Right ventricle myocardium inferior (tissue), 1 donor: ENCODE measurements around the gene BAIAP2L2. TPM values are rescaled to one million over a fixed set of nuclear protein-coding genes. Genes with fewer than 3 reads are reported as not detected.
A peak's percentile ranks its signal among the peaks of the same experiment; 100 is the strongest.
"Not testable (repeated sequence)": the region's sequence is repeated elsewhere in the genome, so short reads cannot be mapped to it uniquely, and the experiment has no call there.

ENCODE experiments used
- ATAC-seq: fragments of 200-7000 bp; cut with Tn5 transposase; one replicate; pipeline ENCODE4 v1.9.1; 2020; ENCODE audit warnings: mild to moderate bottlenecking, moderate library complexity
- DNase-seq: peaks from one replicate; pipeline ENCODE4 v3.0.0; 2021; ENCODE audit errors: missing footprints
- intact Hi-C: fragments of 100-400 bp; cut with DNase I; formaldehyde crosslinking; loops from one replicate; pipeline ENCODE4 v1.11.0; 2022
- total RNA-seq: library from RNA; stranded (reverse); fragmentation: NEBNext Ultra II Directional; extraction: Animal tissue kit (Norgen Biotek cat#: 25700); gene quantifications from one replicate; pipeline ENCODE4 v1.2.1, GENCODE V29; 2021
- donor health status: DM: no; HTN: yes; CAD: no; lungs with severe emphysema.

BAIAP2L2 gene
- total RNA-seq, 1 donor from 2014 or later: 0.30 TPM

DNA sequence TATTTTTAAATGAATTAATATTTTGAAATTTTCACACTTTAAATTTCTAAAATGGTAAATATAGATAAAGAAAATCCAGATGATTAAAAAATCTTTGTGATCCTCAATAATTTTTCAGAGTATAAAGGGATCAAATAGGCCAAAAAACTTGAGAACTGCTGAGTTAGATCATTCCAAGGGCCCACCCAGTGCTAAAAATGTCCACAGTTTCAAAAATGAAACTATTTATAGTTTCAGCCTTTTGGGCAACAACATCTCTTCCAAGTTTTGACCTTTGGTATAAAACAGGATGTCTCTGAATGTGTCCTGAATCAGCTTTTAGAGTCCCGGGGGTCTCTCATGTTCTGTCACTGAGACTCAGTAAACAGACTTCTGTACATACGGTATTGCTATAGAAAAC, 20.9 kb upstream of the BAIAP2L2 start:
- intact Hi-C loops: no loop called here
- DNase-seq (no peak), ATAC-seq (no peak)

GRCh38 chr22:38129856-38130255, 19.4 kb upstream of the BAIAP2L2 start:
- ATAC-seq (no peak), DNase-seq (no peak)
- intact Hi-C loops: no loop called here

DNA sequence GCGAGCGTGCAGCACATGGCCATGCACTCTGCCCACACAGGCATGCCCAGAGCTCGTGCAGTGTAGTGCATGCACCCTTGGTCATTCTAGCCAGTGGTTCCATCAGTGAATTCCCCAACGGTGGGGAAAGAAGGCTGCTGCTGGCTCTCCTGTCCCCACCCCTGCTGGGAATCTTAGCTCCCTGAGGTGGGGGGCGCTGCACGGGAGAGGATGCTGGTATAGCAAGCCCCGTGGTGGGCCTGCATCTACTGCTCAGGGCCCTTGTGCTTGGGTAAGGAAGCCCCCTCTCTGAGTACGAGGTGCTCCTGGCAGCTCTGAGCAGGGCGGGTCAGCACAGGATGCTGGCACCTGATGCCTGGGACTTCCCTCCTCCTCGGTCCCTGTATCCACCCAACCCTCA, 18.5 kb upstream of the BAIAP2L2 start:
- no peak for DNase-seq
- intact Hi-C loops: no loop called here

GRCh38 chr22:38127869-38128268, 17.4 kb upstream of the BAIAP2L2 start:
- no peak for DNase-seq
- intact Hi-C loops: no loop called here
- ATAC-seq: no peak

More for the DNA sequence above, 18.5 kb upstream of the BAIAP2L2 start:
- ATAC-seq: no peak

DNA sequence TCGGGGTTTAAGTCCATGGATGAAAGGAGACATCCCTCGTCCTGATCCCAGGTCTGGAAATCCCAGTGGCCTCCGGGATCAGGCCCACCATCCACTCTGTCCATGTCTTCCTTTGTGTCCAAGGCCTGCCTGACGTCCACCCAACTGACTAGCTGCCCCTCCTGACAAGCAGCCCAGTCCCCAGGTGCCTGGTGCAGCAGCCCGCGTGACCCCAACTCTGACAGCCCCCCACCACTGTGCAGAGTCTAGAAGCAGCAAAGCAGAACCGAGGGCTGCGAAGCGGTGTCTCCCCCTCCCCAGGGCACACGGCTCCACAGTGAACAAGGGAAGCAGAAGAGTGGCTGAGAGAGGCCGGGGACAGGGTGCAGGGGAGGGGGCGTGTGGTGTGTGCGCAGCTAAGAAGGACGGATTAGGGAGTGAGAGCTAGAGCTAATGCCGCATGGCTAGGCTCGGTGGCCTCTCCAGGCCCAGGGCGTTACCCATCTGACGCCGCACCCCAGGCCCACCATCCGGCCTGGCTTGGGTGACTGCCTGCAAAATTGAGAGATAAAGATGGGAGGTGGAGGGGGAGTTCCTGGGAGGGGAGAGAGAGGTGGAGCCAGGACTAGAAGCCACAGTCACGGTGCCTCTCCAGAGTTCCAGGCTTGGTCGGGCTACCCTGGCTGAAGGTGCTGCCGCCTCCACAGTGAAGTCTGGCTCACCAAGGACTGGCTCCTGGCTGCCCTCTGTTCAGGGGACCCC, 16.6 kb upstream of the BAIAP2L2 start:
- ATAC-seq (no peak), DNase-seq (no peak)

DNA sequence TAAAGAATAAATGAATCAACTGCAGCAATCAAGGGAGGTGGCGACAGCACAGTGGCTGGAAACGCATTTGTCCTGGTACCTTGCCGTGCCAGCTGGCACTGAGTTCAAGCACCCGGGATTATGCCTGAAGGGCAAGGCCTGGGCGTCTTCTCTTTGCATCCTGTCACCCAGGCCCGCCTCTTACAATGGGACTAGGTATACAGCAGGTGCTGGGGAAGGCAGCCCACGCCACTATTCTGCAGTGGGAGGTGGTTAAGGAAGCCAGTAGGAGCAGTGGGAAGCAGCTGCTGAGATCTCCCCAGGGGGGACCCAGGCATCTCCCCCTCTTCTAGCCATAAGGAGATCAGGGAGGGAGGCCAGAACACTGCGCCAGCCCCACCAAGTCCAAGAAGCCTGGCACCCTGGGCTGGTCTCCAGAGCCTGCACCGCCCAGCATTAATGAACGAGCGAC, 15.3 kb upstream of the BAIAP2L2 start:
- ATAC-seq (peak; percentile 51), DNase-seq (no peak)
- intact Hi-C loops: no loop called here

More for the DNA sequence above, 16.6 kb upstream of the BAIAP2L2 start:
- intact Hi-C loops: no loop called here

DNA sequence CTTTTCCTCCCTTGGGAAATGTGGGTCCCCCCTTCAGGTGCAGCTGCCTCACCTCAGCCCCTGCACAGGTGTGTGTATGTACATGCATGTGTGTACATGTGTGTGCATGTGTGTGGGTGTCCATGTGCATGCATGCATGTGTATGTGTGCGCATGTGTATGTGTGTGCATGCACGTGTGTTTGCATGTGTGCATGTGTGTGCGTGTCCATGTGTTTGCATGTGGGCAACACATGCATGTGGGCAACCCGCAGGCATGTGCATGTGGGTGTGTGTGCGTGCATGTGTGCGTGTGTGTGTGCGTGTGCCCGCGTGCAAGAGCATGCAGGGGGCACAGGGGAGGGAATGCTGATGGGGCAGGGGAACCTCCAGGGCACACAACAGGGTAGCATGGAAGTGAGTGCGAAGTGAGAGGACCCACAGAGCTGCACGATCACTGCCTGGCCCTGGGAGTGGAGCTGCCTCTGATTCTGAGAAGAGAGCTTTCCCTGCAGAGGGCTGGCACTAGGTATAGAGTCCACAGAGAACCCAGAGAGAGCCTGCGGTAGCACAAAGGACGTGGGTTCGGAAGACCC, 14.6 kb upstream of the BAIAP2L2 start:
- intact Hi-C loops: no loop called here
- ATAC-seq: no peak
- no peak for DNase-seq

- intact Hi-C loops: no loop called here
- ATAC-seq (no peak), DNase-seq (no peak)
Measured at GRCh38 chr22:38124236-38124974, 13.9 kb upstream of the BAIAP2L2 start.

GRCh38 chr22:38122616-38123015, 12.1 kb upstream of the BAIAP2L2 start:
- ATAC-seq: no peak
- intact Hi-C loops: no loop called here
- DNase-seq: no peak

- DNase-seq (peak; percentile 37), ATAC-seq (no peak)
- intact Hi-C loops: no loop called here
Measured at GRCh38 chr22:38120359-38121110, 10.1 kb upstream of the BAIAP2L2 start.

GRCh38 chr22:38118747-38119146, 8.3 kb upstream of the BAIAP2L2 start:
- intact Hi-C loops: loop anchor here (10.0 kb wide), 1 partner anchor 46 kb away; no protein-coding TSS in a partner anchor
- ATAC-seq: not testable (repeated sequence)
- DNase-seq: peak; percentile 9

- ATAC-seq: no peak
- no peak for DNase-seq
- intact Hi-C loops: loop anchor here (10.0 kb wide), 1 partner anchor 47 kb away; no protein-coding TSS in a partner anchor
Measured at GRCh38 chr22:38118182-38118581, 7.7 kb upstream of the BAIAP2L2 start.

DNA sequence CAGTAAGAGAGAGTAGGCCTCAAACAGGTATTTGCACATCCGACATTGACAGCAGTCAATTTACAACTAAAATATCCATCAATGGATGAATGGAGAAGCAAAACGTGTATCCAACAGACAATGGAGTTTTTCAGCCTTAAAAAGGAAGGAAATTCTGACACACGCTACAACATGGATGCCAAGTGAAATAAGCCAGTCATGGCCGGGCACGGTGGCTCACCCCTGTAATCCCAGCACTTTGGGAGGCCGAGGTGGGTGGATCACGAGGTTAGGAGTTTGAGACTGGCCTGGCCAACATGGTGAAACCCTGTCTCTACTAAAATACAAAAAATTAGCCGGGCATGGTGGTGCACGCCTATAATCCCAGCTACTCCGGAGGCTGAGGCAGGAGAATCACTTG, 7.1 kb upstream of the BAIAP2L2 start:
- DNase-seq, ATAC-seq: not testable (repeated sequence)
- intact Hi-C loops: loop anchor here (10.0 kb wide), 1 partner anchor 47 kb away; no protein-coding TSS in a partner anchor

GRCh38 chr22:38115423-38116205, 5.1 kb upstream of the BAIAP2L2 start:
- no peak for ATAC-seq
- DNase-seq: peak; percentile 55
- intact Hi-C loops: loop anchor here (10.0 kb wide), 1 partner anchor 49 kb away; no protein-coding TSS in a partner anchor

DNA sequence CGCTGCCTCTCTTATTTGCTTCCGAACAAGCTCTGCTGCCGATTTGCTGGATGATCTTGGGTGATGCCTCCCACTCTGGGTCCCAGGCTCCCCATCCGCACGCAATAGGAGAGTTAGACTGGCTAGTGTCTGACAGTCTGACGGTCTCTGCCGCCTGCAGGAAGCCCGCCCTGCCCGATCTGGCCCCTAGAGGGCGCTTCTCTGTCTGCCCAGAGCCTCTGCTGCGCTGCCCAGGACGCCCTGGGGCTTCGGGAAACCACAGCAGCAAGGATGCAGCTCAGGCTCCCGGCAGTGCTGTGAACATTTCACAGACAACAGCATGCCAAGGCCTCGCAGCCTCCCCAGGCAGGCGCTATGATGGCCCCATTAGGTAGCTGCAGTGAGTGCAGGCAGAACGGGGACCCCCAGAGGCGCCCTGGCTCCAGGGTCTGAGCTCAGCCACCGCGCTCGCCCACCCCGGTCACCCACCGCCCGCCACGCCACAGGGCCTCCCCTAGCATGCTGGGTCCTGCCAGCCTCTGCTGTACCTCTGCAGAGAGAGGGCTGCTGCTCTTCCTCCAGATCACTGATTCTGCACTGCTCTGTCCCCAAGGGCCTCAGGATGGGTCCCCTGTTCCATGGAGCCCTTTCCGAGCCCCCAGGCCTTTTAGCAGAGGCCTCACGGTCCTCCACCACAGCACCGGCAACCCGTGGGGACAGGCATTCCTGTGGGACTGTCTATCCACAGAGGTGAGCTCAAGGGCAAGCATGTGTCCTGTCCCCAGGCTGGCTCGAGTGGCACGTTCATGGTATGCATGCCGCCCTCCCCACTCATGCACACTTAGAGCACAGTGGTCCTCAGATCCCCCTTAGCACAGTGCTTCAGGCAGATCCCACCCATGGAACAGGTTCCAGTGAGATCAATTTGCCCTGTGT, 4.3 kb upstream of the BAIAP2L2 start:
- ATAC-seq: peak; percentile 93
- intact Hi-C loops: loop anchor here (1.0 to 10.0 kb wide), 3 partner anchors 50 to 239 kb away; no protein-coding TSS in a partner anchor
- DNase-seq: peak; percentile 93

DNA sequence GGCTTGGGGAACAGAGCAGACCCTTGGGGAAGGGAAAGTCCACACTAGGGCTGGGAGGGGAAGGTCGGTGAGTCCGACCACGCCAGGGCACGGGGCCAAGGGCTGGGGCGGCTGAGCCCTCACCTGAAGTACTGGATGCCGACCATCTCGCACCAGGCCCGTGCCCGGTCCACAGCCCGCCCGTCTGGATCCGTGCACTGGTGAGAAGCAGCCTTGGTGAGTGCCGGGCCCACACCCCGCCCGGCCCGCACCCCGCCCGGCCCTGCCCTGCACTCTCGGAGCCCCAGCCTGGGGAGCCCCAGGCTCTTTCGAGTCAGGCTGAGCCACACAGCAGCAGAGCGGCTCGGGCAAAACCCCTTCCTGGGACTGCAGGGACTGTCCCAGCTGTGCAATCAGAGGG, 1.9 kb upstream of the BAIAP2L2 start:
- no peak for DNase-seq

GRCh38 chr22:38111925-38112355, 1.5 kb upstream of the BAIAP2L2 start:
- intact Hi-C loops: loop anchor here (5.0 to 10.0 kb wide), 2 partner anchors 53 to 120 kb away; no protein-coding TSS in a partner anchor
- no peak for ATAC-seq
- DNase-seq: no peak

More for the DNA sequence above, 1.9 kb upstream of the BAIAP2L2 start:
- intact Hi-C loops: loop anchor here (5.0 to 10.0 kb wide), 2 partner anchors 52 to 120 kb away; no protein-coding TSS in a partner anchor
- no peak for ATAC-seq
